K562 (cell line): ENCODE measurements around the gene TAL1. TPM values are rescaled to one million over a fixed set of nuclear protein-coding genes. Genes with fewer than 3 reads are reported as not detected.

Source experiments
- CBFA2T3 ChIP-seq: fragments of 450-650 bp; IDR thresholded peaks from 2 replicates; pipeline ENCODE4 v1.6.1; 2017
- CCNT2 ChIP-seq: IDR thresholded peaks from 2 replicates; pipeline ENCODE4 v1.6.1; 2011; ENCODE audit warnings: borderline replicate concordance, low read depth, mild to moderate bottlenecking, moderate library complexity, mixed read lengths, low read length; ENCODE audit not compliant: insufficient read length; ENCODE audit errors: extremely low read depth
- CREB3L1 ChIP-seq: fragments of 450-650 bp; IDR thresholded peaks from 2 replicates; pipeline ENCODE4 v1.6.1; 2014; ENCODE audit warnings: low read depth, mild to moderate bottlenecking, moderate library complexity, borderline replicate concordance
- MCM3 ChIP-seq: fragments of 450-650 bp; IDR thresholded peaks from 2 replicates; pipeline ENCODE4 v1.6.1; 2016
- NBN ChIP-seq: fragments of 450-650 bp; IDR thresholded peaks from 2 replicates; pipeline ENCODE4 v1.6.1; 2016; ENCODE audit warnings: low read depth, mild to moderate bottlenecking
- NR2F6 ChIP-seq: fragments of 450-650 bp; formaldehyde crosslinking; IDR thresholded peaks from 2 replicates; pipeline ENCODE4 v1.4.0; 2020; ENCODE audit warnings: mild to moderate bottlenecking
- POLR2H ChIP-seq: IDR thresholded peaks from 2 replicates; pipeline ENCODE4 v1.6.1; 2016; ENCODE audit warnings: missing genetic modification characterization, low read depth, mild to moderate bottlenecking, control low read depth, missing compliant biosample characterization, moderate library complexity
- SIN3B ChIP-seq: fragments of 450-650 bp; IDR thresholded peaks from 2 replicates; pipeline ENCODE4 v1.6.1; 2017; ENCODE audit warnings: low read depth, mild to moderate bottlenecking, moderate library complexity
- SMARCE1 ChIP-seq: fragments of 450-650 bp; IDR thresholded peaks from 2 replicates; pipeline ENCODE4 v1.7.1; 2016; ENCODE audit warnings: mild to moderate bottlenecking
- TAF15 ChIP-seq: fragments of 200-400 bp; formaldehyde crosslinking; IDR thresholded peaks from 2 replicates; pipeline ENCODE4 v1.6.1; 2017; ENCODE audit warnings: mild to moderate bottlenecking, low read depth, low read length, moderate library complexity
- ZFP91 ChIP-seq: sonication (generic); formaldehyde crosslinking; IDR thresholded peaks from 2 replicates; pipeline ENCODE4 v1.8.0; 2022; ENCODE audit warnings: mild to moderate bottlenecking, missing genetic modification reagents
- ZNF134 ChIP-seq: fragments of 250-450 bp; sonication (Bioruptor Pico); conservative IDR thresholded peaks from 2 replicates; pipeline ENCODE4 v1.4.0; 2020
- ZNF507 ChIP-seq: conservative IDR thresholded peaks from 2 replicates; pipeline ENCODE4 v1.6.1; 2017; ENCODE audit warnings: missing genetic modification characterization, missing compliant biosample characterization
- polyA plus RNA-seq, 8 experiments: library from polyadenylated mRNA; depleted of rRNA in 4 of 8; stranded (reverse) in 5 of 8; unstranded in 3 of 8; fragments of >200 nt; fragmentation: Nextera tagmentation in 2 of 8; fragmentation: Illumina TruSeq in 1 of 8; extraction: Ambion mirVana in 2 of 8; extraction: Trizol in 1 of 8; gene quantifications; 2 replicates each; pipeline versions ENCODE4 v1.2.1 to v1.2.3, GENCODE V29; 2011 to 2014; ENCODE audit warnings: inconsistent platforms in 1 of 8, missing spikeins in 1 of 8
- total RNA-seq, 7 experiments: library from RNA; depleted of rRNA in 6 of 7; stranded (reverse); fragments of >200 nt in 6 of 7; fragmentation: Illumina TruSeq in 2 of 7; extraction: Trizol in 2 of 7; gene quantifications; 2 replicates each; pipeline versions ENCODE4 v1.2.1 to v1.2.3, GENCODE V29; 2011 to 2021; ENCODE audit warnings: low replicate concordance in 1 of 7
- TF ChIP-seq, protein P1 (sequence below): fragments of 450-650 bp; IDR thresholded peaks from 2 replicates; pipeline ENCODE4 v1.6.1; 2017; ENCODE audit warnings: antibody characterized with exemption, mild to moderate bottlenecking
- TF ChIP-seq, protein P2 (sequence below), 2 experiments: fragments of 450-650 bp in 1 of 2; IDR thresholded peaks; 2 replicates each; pipeline ENCODE4 v1.6.1; 2011 to 2017; ENCODE audit warnings: low read depth in 2 of 2, antibody characterized with exemption in 1 of 2, borderline replicate concordance in 1 of 2, low read length in 1 of 2, mild to moderate bottlenecking in 1 of 2, mixed read lengths in 1 of 2; ENCODE audit not compliant: control insufficient read depth in 1 of 2
- TF ChIP-seq, protein P3 (sequence below): sonication (generic); formaldehyde crosslinking; IDR thresholded peaks from 2 replicates; pipeline ENCODE4 v1.9.0; 2022; ENCODE audit warnings: mild to moderate bottlenecking, missing genetic modification reagents

The TAL1 gene
- total and polyA plus RNA-seq, 9 of the 15 experiments (the other 6 are each of a cell fraction or from before 2014, with no cell fraction given): 18.5 to 106 (median 59.7) TPM

DNA sequence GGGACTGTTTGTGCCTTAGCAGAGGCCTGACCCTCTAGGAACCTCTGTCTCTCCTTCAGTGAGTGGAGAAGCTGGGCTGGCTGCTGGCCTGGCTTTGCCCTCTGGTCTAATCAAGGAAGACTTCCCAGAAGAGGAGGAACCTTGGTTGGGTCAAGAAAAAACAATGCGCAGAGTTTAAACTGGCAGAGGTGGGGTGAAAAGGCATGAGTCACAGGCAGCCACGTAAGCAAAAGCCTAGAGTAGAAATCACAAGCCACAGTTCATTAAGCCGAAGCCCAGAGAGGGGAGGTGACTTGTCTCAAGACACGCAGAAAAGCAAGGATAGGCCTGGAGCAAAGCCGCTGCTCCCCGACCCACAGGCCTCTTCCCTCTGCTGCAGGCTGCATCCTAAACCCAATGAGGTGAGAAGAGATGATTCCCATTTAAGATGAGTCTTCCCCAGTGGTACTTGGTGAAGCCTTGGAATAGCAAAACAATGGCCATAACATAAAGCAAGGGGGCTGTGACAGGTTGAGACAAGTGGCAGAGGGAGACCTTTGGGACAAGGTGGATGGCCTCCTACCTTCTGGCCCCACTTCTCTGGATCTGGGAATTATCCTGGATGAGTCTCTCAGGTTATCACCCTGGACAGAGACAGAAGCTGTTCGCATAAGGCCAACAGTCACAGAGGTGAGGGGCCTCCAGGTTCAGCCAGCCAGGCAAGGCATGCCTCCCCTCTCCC lies 49.9 kb downstream of the TAL1 start (continued):
- TF ChIP-seq ZFP91 (CRISPR knock-in tag): no peak
- no peak for TF ChIP-seq SIN3B
- TF ChIP-seq, protein P1, sequence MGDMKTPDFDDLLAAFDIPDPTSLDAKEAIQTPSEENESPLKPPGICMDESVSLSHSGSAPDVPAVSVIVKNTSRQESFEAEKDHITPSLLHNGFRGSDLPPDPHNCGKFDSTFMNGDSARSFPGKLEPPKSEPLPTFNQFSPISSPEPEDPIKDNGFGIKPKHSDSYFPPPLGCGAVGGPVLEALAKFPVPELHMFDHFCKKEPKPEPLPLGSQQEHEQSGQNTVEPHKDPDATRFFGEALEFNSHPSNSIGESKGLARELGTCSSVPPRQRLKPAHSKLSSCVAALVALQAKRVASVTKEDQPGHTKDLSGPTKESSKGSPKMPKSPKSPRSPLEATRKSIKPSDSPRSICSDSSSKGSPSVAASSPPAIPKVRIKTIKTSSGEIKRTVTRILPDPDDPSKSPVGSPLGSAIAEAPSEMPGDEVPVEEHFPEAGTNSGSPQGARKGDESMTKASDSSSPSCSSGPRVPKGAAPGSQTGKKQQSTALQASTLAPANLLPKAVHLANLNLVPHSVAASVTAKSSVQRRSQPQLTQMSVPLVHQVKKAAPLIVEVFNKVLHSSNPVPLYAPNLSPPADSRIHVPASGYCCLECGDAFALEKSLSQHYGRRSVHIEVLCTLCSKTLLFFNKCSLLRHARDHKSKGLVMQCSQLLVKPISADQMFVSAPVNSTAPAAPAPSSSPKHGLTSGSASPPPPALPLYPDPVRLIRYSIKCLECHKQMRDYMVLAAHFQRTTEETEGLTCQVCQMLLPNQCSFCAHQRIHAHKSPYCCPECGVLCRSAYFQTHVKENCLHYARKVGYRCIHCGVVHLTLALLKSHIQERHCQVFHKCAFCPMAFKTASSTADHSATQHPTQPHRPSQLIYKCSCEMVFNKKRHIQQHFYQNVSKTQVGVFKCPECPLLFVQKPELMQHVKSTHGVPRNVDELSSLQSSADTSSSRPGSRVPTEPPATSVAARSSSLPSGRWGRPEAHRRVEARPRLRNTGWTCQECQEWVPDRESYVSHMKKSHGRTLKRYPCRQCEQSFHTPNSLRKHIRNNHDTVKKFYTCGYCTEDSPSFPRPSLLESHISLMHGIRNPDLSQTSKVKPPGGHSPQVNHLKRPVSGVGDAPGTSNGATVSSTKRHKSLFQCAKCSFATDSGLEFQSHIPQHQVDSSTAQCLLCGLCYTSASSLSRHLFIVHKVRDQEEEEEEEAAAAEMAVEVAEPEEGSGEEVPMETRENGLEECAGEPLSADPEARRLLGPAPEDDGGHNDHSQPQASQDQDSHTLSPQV: peak; percentile 82
- no peak for TF ChIP-seq ZNF134 (CRISPR knock-in tag)
- no peak; the same call in 1 of the 2 replicates for TF ChIP-seq CBFA2T3
- TF ChIP-seq, protein P2, sequence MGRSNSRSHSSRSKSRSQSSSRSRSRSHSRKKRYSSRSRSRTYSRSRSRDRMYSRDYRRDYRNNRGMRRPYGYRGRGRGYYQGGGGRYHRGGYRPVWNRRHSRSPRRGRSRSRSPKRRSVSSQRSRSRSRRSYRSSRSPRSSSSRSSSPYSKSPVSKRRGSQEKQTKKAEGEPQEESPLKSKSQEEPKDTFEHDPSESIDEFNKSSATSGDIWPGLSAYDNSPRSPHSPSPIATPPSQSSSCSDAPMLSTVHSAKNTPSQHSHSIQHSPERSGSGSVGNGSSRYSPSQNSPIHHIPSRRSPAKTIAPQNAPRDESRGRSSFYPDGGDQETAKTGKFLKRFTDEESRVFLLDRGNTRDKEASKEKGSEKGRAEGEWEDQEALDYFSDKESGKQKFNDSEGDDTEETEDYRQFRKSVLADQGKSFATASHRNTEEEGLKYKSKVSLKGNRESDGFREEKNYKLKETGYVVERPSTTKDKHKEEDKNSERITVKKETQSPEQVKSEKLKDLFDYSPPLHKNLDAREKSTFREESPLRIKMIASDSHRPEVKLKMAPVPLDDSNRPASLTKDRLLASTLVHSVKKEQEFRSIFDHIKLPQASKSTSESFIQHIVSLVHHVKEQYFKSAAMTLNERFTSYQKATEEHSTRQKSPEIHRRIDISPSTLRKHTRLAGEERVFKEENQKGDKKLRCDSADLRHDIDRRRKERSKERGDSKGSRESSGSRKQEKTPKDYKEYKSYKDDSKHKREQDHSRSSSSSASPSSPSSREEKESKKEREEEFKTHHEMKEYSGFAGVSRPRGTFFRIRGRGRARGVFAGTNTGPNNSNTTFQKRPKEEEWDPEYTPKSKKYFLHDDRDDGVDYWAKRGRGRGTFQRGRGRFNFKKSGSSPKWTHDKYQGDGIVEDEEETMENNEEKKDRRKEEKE (IDR thresholded peaks at IDR 0.05; ENCODE audit: borderline replicate concordance in 1 of 2, control insufficient read depth in 1 of 2, low read depth in 2 of 2, low read length in 1 of 2): no peak
- TF ChIP-seq MCM3: no peak
- TF ChIP-seq NBN: peak; percentile 57; the same call in 1 of the 2 replicates
- no peak for TF ChIP-seq SMARCE1
- TF ChIP-seq NR2F6 (CRISPR knock-in tag): no peak
- TF ChIP-seq POLR2H (tag): no peak
- no peak for TF ChIP-seq TAF15
- peak; percentile 98 for TF ChIP-seq CREB3L1
- TF ChIP-seq, protein P3, sequence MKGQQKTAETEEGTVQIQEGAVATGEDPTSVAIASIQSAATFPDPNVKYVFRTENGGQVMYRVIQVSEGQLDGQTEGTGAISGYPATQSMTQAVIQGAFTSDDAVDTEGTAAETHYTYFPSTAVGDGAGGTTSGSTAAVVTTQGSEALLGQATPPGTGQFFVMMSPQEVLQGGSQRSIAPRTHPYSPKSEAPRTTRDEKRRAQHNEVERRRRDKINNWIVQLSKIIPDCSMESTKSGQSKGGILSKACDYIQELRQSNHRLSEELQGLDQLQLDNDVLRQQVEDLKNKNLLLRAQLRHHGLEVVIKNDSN: peak; percentile 5; the same call in 1 of the 2 replicates
- TF ChIP-seq CCNT2: no peak
- no peak for TF ChIP-seq ZNF507
